ENCODE measurements around the gene TSPAN1. TPM values are rescaled to one million over a fixed set of nuclear protein-coding genes. Genes with fewer than 3 reads are reported as not detected.

TSPAN1 gene
- total and polyA plus RNA-seq, 2 of the 13 experiments (the other 11 are each of a cell fraction or from before 2014, with no cell fraction given): 1.7 to 2.9 TPM

DNA sequence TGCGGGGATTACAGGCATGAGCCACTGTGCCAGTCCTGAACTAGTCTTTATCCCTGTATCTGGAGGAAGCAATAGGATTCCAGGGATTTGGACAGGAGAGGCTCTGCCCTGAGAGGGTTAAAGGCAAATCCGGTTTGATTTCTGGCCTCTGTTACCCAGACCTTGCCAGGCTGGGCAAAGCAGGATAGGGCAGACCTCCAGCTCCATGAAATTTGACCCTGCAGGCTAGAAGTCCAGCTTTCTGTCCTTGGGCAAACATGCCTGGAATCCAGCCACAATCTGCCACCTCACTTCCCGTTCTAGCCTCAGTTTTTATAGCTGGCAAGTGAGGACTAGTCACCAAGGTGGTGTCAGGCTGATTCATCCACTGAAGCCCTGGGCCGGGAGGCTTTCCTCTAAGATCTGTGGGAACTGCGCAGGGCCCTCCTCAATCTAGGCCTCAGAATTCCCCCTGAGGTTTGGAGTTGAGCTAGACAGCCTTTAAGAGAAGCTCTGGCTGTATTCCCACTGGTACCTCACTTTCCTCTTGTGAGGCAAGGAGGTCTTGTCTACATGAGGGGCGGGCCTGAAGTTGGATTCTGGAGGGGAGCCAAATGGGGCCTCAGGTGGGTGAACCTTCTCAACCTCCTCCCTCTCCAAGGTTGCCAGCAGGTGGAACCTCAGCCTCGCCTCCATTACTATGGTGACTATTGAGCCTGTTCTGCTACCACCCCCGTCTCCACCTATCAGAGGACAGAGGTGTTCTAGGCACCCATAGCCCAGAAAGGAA lies 8.4 kb downstream of the TSPAN1 start (continued):
- TF ChIP-seq, protein P1, sequence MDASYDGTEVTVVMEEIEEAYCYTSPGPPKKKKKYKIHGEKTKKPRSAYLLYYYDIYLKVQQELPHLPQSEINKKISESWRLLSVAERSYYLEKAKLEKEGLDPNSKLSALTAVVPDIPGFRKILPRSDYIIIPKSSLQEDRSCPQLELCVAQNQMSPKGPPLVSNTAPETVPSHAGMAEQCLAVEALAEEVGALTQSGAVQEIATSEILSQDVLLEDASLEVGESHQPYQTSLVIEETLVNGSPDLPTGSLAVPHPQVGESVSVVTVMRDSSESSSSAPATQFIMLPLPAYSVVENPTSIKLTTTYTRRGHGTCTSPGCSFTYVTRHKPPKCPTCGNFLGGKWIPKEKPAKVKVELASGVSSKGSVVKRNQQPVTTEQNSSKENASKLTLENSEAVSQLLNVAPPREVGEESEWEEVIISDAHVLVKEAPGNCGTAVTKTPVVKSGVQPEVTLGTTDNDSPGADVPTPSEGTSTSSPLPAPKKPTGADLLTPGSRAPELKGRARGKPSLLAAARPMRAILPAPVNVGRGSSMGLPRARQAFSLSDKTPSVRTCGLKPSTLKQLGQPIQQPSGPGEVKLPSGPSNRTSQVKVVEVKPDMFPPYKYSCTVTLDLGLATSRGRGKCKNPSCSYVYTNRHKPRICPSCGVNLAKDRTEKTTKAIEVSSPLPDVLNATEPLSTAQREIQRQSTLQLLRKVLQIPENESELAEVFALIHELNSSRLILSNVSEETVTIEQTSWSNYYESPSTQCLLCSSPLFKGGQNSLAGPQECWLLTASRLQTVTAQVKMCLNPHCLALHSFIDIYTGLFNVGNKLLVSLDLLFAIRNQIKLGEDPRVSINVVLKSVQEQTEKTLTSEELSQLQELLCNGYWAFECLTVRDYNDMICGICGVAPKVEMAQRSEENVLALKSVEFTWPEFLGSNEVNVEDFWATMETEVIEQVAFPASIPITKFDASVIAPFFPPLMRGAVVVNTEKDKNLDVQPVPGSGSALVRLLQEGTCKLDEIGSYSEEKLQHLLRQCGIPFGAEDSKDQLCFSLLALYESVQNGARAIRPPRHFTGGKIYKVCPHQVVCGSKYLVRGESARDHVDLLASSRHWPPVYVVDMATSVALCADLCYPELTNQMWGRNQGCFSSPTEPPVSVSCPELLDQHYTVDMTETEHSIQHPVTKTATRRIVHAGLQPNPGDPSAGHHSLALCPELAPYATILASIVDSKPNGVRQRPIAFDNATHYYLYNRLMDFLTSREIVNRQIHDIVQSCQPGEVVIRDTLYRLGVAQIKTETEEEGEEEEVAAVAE (CRISPR knock-in tag; IDR thresholded peaks at IDR 0.05; ENCODE audit: borderline replicate concordance): no peak
- TF ChIP-seq, protein P2, sequence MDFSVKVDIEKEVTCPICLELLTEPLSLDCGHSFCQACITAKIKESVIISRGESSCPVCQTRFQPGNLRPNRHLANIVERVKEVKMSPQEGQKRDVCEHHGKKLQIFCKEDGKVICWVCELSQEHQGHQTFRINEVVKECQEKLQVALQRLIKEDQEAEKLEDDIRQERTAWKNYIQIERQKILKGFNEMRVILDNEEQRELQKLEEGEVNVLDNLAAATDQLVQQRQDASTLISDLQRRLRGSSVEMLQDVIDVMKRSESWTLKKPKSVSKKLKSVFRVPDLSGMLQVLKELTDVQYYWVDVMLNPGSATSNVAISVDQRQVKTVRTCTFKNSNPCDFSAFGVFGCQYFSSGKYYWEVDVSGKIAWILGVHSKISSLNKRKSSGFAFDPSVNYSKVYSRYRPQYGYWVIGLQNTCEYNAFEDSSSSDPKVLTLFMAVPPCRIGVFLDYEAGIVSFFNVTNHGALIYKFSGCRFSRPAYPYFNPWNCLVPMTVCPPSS (IDR thresholded peaks at IDR 0.05): no peak
- no peak for TF ChIP-seq ZNF205 (CRISPR knock-in tag; IDR thresholded peaks at IDR 0.05)
- TF ChIP-seq ZNF34 (CRISPR knock-in tag; IDR thresholded peaks at IDR 0.05; ENCODE audit: borderline replicate concordance): no peak
- TF ChIP-seq MED13 (CRISPR knock-in tag; IDR thresholded peaks at IDR 0.05): no peak
- no peak for TF ChIP-seq ZNF253 (CRISPR knock-in tag; IDR thresholded peaks at IDR 0.05; ENCODE audit: borderline replicate concordance)
- TF ChIP-seq POLR2A (IDR thresholded peaks at IDR 0.05; ENCODE audit: insufficient read depth in 1 of 2, low read depth in 2 of 2, low read length in 2 of 2): peak; percentile 29 to 32; a peak in 1 of 4 replicates
- TF ChIP-seq TRIM24 (CRISPR knock-in tag; IDR thresholded peaks at IDR 0.05): no peak
- no peak for TF ChIP-seq LCORL (IDR thresholded peaks at IDR 0.05)
- TF ChIP-seq LCORL (CRISPR knock-in tag; IDR thresholded peaks at IDR 0.05): peak; percentile 51; the same call in 1 of the 2 replicates
- TF ChIP-seq FOXO1 (CRISPR knock-in tag; IDR thresholded peaks at IDR 0.05): no peak; the same call in 1 of the 2 replicates
- TF ChIP-seq, protein P3, sequence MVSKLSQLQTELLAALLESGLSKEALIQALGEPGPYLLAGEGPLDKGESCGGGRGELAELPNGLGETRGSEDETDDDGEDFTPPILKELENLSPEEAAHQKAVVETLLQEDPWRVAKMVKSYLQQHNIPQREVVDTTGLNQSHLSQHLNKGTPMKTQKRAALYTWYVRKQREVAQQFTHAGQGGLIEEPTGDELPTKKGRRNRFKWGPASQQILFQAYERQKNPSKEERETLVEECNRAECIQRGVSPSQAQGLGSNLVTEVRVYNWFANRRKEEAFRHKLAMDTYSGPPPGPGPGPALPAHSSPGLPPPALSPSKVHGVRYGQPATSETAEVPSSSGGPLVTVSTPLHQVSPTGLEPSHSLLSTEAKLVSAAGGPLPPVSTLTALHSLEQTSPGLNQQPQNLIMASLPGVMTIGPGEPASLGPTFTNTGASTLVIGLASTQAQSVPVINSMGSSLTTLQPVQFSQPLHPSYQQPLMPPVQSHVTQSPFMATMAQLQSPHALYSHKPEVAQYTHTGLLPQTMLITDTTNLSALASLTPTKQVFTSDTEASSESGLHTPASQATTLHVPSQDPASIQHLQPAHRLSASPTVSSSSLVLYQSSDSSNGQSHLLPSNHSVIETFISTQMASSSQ (IDR thresholded peaks at IDR 0.05; ENCODE audit: low read depth): peak; percentile 36; the same call in 1 of the 2 replicates
- TF ChIP-seq, protein P3 (CRISPR knock-in tag; IDR thresholded peaks at IDR 0.05; ENCODE audit: borderline replicate concordance): no peak
- no peak for TF ChIP-seq ZNF10 (CRISPR knock-in tag; IDR thresholded peaks at IDR 0.05; ENCODE audit: borderline replicate concordance, low read depth)
- no peak for TF ChIP-seq GABPA (IDR thresholded peaks at IDR 0.05; ENCODE audit: low read depth, low read length)
- TF ChIP-seq GABPA (CRISPR knock-in tag; IDR thresholded peaks at IDR 0.05; ENCODE audit: low read depth): peak; percentile 77
- TF ChIP-seq ZNF850 (CRISPR knock-in tag; conservative IDR thresholded peaks at IDR 0.05): no peak
- TF ChIP-seq ZNF557 (CRISPR knock-in tag; IDR thresholded peaks at IDR 0.05): no peak
- no peak for TF ChIP-seq ZBTB8A (CRISPR knock-in tag; IDR thresholded peaks at IDR 0.05; ENCODE audit: borderline replicate concordance, low read depth)

Measured in HepG2 (cell line).